SIG-M5 (cell line): ENCODE data around the gene JAKMIP2.
"Not testable (repeated sequence)": the region's sequence is repeated elsewhere in the genome, so short reads cannot be mapped to it uniquely, and the experiment has no call there.

Experiments
- DNase-seq: peaks from one replicate; lab custom pipeline; 2025; lab: John Stamatoyannopoulos, UW

Gene JAKMIP2

GRCh38 chr5:147782110-147783028 is at the start of gene JAKMIP2:
JAKMIP2 (minus strand) TSS chr5:147782728; CDS start chr5:147671806, 110,922 bp downstream.
- DNase-seq = no peak

DNA sequence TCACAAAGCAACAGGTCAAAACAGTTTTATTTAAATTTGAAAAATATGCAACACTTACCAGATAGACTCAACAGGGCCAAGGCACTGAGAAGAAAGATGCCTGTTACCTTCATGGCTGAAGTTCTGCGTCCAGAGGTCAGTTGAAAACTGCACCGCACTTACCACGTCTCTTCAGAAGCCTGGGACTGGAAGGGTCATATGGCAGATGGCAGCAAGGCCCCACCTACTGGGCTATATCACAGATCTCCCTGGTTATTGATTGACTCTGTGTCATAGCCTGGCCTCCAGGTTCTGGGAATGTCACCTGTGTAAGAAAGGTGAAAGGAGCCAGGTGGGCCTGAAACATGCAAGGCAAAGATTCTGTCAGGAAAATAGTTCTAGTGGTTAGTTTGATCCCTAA is 48.9 kb upstream of the JAKMIP2 start, which contains the start of gene SPINK1:
Gene SPINK1, minus strand, starts transcription at position 207 of the 400 bp plus-strand sequence. Its CDS starts 94 bp downstream, at position 113.
- no peak for DNase-seq

DNA sequence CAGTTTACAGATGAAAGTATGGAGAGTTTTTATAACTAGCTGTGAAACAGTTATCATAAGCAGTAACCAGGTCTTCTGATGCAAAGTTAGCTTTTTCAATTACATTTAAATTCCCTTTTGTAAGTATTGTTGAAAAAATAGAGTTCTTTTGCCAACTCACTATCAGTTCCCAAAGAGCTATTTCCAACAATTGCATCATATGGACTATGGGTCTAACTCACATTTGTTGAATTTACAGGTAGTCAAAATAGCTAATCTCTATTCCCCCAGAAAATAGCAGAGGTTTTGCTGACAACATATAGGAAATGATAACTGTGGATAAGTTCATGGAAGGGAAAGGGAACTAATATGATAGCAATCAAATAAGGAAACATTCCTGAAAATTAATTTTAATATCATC is 47.5 kb upstream of the JAKMIP2 start:
- DNase-seq = no peak

GRCh38 chr5:147827017-147827416 is 44.5 kb upstream of the JAKMIP2 start:
- not testable (repeated sequence) for DNase-seq

GRCh38 chr5:147826361-147826760 is 43.8 kb upstream of the JAKMIP2 start:
- no peak for DNase-seq

DNA sequence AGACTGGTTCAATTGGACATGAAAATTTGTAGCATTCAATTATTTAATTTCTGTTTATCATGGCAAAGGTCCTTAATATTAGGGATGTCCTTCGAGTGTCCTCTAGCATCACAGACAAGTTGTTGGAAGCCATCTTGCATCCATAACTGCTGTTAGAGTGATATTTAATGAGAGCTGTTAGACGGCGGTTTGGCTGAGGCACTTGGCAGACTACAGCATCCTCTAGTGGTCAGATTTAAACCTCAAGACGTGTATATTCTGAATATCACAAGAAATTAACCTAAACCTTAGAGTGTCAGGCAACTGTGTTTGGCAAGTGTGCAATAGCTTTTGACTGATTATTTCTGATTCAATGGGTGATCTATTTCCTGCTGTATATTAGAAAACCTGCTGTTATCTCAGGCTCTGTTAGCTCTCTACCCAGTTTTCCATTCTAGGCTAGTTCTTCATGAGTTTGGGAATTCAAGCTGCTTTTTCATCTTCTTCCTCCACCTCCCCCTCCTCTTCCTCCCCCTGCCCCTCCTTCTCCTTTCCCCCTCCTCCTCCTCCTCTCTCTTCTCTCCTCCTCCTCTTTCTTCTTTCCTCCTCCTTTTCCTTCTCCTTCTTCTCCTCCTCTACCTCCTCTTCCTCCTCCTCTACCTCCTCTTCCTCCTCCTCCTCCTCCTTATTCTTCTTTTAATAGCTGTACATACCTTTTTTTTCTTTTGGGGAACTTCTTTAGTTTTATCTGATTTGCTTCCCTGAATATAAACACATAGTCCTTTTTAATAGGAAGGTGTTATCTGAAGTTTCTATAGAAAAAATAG is 40.4 kb upstream of the JAKMIP2 start:
- DNase-seq = no peak

DNA sequence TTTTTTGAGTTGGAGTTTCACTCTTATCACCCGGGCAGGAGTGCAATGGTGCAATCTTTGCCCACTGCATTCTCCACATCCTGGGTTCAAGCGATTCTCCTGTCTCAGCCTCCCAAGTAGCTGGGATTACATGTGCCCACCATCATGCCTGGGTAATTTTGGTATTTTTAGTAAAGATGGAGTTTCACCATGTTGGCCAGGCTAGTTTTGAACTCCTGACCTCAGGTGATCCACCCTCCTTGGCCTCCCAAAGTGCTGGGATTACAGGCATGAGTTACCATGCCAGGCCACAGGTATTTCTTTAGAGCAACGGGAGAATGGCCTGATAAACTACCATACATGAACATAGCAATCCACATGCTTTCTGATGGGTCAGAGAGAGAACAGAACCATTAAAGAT is 39.7 kb upstream of the JAKMIP2 start:
- DNase-seq = not testable (repeated sequence)

- DNase-seq = no peak
Observed at GRCh38 chr5:147821766-147822165, 39.2 kb upstream of the JAKMIP2 start.

- DNase-seq = no peak
Observed at GRCh38 chr5:147819261-147819770, 36.8 kb upstream of the JAKMIP2 start.

DNA sequence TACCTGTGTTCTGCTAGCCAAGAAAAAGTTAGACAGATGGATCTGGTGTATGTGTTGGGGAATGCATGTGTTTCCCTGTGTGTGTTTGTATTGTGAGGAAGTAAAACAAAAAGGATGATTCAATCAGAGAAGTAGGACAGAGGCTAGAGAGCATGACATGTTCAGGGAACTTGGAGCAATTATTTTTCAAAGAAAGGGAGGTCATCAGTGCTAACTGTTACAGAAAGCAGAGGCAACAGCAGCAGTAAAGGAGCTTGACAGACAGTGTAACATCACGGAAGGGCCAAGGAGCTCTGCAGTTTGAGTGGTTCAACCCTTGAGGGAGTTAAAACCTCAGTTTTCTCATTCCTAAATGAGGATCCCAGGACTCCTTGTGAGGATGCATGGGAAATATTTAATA is 35.8 kb upstream of the JAKMIP2 start:
- DNase-seq = no peak

GRCh38 chr5:147813696-147814095 is 31.2 kb upstream of the JAKMIP2 start:
- no peak for DNase-seq

DNA sequence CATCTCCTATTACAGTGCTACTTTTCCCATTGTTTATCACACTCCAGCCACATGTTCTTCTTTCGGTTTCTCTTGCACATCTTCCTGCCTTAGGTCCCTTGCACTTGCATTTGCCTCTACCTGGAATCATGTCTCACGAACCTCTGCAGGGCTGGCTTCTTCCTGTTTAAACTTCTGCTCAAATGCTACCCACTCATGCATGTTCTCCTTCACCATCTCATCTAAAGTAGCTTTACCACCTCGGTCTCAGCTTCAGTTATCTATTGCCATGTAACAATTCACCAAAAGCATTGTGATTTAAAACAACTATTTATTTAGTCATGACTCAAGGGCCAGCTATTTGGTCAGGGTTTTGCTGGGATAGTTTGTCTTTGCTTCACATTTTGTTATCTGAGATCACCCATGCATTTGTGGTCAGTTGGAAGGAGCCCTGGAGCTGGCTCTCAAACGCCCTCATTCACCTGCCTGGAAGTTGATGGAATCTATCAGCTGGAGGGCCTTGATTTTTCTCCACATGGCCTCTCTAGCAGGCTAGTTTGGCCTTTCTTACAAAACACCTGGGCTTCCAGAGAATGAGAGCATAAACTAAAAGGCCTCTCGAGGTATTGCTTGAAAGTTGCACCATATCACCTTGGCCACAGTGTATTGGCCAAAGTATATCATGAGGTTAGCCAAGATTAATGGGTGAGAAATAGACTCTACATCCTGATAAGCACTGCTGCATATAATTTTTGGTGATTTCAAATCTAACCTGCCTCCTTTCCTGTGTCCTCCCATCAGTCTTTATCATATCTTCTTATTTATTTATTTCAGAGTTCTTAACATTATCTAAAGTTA is 27.5 kb upstream of the JAKMIP2 start:
- no peak for DNase-seq

DNA sequence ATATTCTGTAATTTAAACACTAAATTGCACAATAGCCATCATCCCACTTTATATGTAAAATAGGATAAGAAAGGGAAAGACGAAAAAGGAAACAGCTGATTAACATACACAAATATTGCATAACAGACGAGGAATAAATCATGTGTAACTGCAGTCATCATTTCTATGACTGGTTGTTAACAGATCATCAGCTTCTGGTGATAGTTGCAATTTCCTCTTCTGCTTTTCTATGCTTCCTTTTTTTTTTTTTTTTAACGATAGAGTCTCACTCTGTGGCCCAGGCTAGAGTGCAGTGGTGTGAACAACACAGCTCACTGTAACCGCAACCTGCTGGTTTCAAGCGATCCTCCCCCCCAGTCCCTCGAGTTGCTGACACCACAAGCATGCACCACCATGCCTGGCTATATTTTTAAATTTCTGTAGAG is 22.5 kb upstream of the JAKMIP2 start:
- peak; percentile 91 for DNase-seq

DNA sequence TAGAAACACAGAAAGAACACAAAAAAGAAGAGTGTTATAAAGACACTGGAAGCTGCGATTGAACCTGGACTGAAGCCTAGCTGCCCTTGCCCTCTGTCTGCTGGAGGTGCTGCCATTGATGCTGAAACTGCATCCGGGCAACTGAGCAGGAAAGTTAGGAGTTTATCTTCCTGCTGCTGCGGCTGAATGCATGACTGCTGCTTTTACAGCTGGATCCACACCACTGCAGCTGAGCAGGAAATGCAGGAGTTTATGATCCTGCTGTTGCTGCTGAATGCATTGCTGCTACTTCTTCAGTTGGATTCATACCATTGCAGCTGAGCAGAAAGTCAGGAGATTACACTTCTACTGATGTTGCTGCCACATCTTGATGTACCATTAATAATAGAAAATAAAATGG is 21.8 kb upstream of the JAKMIP2 start:
- DNase-seq = no peak

DNA sequence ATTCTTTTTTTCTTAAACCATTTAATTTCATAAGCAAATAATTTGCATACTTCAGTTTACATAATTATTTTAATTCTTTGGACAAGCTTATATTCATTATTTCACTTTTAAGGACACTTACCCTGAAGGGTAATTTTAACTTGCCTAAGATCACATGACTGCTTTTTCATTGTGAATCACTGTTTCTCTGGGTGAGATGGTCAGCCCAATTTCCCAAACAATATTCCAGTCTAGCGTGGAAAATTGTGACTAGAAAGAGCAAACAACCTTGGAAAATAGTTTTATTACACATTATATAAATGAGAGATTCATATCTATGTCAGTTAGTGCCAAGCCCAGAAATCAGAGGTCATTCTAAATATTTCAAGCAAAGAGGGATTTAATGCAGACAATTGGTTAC is 21.4 kb upstream of the JAKMIP2 start:
- no peak for DNase-seq

DNA sequence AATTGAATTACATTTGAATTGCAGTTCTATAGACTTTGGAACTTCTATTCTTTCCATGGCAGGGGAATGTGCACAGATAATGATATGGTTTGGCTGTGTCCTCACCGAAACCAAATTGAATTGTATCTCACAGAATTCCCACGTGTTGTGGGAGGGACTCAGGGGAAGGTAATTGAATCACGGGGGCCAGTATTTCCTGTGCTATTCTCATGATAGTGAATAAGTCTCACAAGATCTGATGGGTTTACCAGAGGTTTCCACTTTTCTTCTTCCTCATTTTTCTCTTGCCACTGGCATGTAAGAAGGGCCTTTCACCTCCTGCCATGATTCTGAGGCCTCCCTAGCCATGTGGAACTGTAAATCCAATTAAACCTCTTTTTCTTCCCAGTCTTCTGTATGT is 20.6 kb upstream of the JAKMIP2 start:
- DNase-seq = not testable (repeated sequence)

- no peak for DNase-seq
Observed at GRCh38 chr5:147801461-147801860, 18.9 kb upstream of the JAKMIP2 start.

GRCh38 chr5:147800491-147800890 is 18.0 kb upstream of the JAKMIP2 start:
- DNase-seq = no peak

DNA sequence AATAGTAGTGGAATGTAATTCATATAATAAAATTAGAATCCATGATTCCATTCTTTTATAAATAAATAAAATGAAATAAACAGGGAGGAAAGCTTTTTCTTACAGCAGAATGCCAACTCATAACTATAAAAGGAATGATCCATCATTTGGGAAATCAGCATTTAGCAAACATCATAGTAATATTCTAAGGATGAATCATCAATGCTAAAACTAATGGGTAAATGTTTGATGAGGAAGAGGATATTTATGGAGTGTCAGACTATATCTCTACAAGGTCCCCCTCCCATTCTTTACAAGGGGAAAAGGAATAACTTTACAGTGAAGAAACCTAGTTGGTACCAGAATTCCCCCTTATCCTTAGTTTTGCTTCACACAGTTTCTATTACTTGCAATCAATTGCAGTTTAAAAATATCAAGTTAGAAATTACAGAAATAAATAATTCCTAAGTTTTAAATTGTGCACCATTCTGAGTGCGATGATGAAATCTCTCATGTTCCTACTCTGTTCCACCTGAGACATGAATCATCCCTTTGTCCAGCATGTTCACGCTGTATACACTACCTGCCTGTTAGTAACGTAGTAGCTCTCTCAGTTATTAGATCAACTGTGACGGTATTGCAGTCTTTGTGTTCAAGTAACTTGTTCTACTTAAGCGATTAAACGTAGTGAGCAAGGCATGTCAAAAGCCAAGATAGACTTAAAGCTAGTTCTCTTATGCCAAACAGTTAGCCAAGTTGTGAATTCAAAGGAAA is 14.2 kb upstream of the JAKMIP2 start:
- no peak for DNase-seq

DNA sequence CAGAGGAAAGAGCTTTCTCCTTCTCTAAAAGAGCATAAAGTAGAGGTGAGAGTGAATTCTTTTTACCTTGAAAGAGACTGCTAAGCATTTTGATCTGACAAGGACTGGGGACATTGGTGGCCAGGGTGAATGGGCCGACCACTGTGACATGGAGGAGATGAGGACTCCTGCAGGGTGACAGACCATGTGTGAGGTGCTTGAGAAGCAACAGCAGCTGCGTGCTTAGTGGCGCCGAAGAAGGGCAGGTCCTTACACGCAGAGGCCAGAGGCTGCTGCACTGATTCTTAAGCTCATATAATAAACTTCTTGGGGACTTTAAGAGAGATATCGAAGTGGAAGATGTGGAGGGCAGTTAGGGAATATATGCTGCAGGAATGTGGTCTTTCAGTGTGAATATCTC is 8.7 kb upstream of the JAKMIP2 start:
- no peak for DNase-seq

- DNase-seq = no peak
Observed at GRCh38 chr5:147789820-147790219, 7.3 kb upstream of the JAKMIP2 start.
